GM23338 (cell line): ENCODE measurements around the gene TRIM72.

Experiments used
- CTCF ChIP-seq, 2 experiments: fragments of 200-600 bp in 1 of 2; sonication (generic) in 1 of 2; conservative IDR thresholded peaks; 2 replicates each; pipeline versions ENCODE4 v1.5.1 to v1.6.1; 2016 to 2017; ENCODE audit warnings: antibody characterized with exemption in 2 of 2, low read depth in 2 of 2, mild to moderate bottlenecking in 2 of 2, moderate library complexity in 1 of 2
- EZH2phosphoT487 ChIP-seq: fragments of 200-600 bp; sonication (generic); IDR thresholded peaks from one replicate; pipeline ENCODE4 v1.8.1; 2018; ENCODE audit warnings: antibody characterized with exemption; ENCODE audit not compliant: unreplicated experiment
- POLR2AphosphoS5 ChIP-seq: IDR thresholded peaks from 2 replicates; pipeline ENCODE4 v1.6.1; 2016; ENCODE audit warnings: antibody characterized with exemption, low read depth
- REST ChIP-seq: IDR thresholded peaks from one replicate; pipeline ENCODE4 v1.6.1; 2018; ENCODE audit warnings: antibody characterized with exemption; ENCODE audit not compliant: unreplicated experiment

- TF ChIP-seq CTCF (conservative IDR thresholded peaks at IDR 0.05; ENCODE audit: low read depth in 2 of 2): peak in 1 of 2 experiments; percentile 3; a peak in 1 of 4 replicates
- no peak for TF ChIP-seq EZH2phosphoT487
- TF ChIP-seq POLR2AphosphoS5: 0 out of 2 replicates have a peak, but pooled peaks have one; percentile 33
- no peak for TF ChIP-seq REST
Measured at GRCh38 chr16:31201582-31202413, 12.1 kb upstream of the TRIM72 start.
